A172 (cell line): ENCODE results near the gene CCS. TPM values are rescaled to one million over a fixed set of nuclear protein-coding genes. Genes with fewer than 3 reads are reported as not detected.
"Not testable (repeated sequence)": the region's sequence is repeated elsewhere in the genome, so short reads cannot be mapped to it uniquely, and the experiment has no call there.

Experiments
- DNase-seq: peaks from one replicate; pipeline ENCODE4 v3.0.0-alpha.2; 2015; ENCODE audit warnings: low spot score
- total RNA-seq: library from RNA; depleted of rRNA; stranded (reverse); fragments of >200 nt; shearing (Covaris generic); gene quantifications from 2 replicates; pipeline ENCODE4 v1.2.3, GENCODE V29; 2014

CCS gene
- total RNA-seq, 1 experiment from 2014 or later: 12.4 TPM

DNA sequence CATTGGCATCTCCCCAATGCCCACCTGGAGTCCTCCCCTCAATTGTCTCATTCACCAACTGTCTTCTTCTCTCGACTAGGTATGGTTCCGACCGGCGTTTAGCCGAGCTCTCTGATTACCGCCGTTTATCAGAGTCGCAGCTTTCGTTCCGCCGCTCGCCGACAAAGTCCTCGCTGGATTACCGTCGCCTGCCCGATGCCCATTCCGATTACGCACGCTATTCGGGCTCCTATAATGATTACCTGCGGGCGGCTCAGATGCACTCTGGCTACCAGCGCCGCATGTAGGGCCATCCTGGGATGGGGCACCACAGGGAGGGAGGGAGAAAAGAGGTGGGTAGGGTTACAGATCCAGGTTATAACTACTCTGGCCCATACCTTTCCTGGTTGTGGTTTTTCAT lies 33.4 kb downstream of the CCS start:
- no peak for DNase-seq

DNA sequence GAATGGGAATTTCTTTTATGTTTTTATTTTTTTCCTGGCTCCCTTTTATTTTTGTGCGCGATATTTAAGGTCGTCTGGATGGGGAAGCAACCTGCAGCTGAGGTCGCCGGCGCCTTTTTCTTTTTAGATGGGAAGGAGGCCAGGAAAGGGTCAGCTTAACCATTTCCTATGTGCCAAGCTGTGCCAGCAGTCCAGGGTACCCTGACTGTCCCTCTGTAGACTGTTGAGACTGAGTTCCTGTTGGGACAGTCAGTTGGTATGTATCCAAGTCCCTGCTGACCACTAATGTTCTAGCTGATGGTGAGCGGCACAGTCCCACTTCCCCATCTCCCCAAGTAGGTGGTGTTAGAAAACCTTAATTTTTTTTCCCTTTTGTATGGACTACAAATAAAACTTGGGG lies 33.9 kb downstream of the CCS start:
- no peak for DNase-seq

DNA sequence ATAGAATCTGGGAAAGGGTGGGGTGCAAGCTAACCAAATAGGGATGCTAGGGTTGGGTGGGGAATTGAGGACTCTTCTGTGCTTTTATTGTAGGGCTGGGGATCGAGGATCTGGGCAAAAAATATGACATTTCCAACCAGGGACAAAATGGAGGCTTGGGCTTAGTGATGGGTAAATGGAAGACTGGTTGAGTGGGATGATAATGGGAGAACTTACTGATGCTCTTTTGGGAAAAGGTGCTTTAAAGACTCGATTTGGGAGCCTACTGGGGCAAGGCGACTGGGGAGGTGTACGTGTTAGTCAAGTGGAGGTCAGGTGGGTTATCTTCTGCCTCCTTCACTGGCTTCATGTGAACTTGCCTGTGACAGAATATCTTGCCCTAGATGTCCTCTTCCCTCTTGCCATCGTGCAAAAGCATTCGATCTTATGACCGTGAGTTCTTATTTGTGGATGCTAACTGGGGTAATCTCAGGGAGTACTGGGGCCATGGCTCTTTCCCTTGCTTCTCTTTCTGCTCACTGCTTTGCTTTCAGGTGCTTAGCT lies 35.1 kb downstream of the CCS start:
- no peak for DNase-seq

DNA sequence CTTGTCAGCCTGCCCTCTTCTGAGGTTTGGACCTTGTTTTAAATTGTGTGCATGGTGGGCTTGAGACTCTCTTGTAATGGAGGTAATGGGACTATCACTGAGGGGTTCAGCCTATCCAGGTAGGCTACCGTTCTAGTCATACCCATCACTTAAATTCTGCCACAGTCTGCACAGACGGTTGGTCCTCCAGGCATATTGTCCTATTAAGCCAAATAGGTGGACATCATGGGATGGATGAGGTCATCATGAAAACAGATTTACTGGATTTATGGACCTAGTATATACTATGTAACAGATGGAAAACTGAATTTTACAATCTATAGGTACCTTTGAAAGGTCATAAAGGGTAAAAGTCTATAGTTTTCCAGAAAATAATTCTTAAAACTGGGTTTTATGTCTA lies 36.4 kb downstream of the CCS start:
- no peak for DNase-seq

DNA sequence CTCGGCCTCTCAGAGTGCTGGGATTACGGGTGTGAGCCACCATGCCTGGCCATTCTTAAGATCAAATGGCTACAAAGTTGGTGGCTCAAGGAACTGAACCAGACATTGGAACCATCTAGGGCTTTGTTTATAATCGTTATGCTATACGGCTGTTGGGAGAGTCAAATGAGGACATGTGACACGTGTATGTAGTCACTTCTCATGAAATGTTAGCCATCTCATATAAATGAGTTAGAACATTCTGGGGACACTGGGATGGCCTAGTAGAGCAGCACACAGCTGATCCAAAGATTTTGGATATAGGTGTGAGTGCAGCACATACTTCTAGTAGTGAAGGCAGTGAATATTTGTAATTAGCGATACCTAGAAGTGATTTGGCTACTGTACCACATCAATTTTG lies 38.9 kb downstream of the CCS start:
- DNase-seq: no peak

DNA sequence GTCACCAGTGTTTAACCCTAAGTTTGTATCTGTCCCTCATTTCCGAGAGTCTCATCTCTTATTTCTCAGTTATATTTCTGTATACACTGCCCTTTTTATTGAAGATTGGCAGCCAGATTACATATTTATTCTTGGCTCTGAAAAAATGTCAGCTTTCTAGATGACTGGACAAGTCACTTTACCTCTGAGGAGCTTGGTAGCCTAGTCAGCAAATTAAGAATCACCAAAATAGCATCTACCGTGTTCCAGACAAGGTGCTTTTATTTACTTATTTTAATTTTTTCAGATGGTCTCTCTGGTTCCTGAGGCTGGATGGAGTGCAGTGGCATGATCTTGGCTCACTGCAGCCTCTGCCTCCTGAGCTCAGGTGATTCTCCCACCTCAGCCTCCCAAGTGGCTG lies 40.0 kb downstream of the CCS start:
- DNase-seq: no peak

DNA sequence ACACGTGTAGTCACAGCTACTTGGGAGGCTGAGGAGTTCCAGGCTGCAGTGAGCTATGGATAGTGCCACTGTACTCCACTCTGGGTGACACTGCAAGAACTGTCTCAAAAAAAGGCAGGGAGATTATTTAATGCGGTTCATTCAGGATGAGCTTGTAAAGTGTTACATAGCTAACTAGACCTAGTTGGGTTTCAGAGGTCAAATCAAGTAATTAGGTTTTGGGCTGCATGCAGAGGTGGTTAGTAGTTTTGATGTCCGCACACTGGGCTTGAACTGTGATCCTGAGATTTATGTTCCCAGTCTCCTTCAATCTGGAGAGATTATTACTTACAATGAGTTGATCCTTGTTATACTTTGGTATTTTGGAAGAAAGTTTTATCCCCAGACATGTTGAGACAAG lies 43.4 kb downstream of the CCS start:
- DNase-seq: no peak

DNA sequence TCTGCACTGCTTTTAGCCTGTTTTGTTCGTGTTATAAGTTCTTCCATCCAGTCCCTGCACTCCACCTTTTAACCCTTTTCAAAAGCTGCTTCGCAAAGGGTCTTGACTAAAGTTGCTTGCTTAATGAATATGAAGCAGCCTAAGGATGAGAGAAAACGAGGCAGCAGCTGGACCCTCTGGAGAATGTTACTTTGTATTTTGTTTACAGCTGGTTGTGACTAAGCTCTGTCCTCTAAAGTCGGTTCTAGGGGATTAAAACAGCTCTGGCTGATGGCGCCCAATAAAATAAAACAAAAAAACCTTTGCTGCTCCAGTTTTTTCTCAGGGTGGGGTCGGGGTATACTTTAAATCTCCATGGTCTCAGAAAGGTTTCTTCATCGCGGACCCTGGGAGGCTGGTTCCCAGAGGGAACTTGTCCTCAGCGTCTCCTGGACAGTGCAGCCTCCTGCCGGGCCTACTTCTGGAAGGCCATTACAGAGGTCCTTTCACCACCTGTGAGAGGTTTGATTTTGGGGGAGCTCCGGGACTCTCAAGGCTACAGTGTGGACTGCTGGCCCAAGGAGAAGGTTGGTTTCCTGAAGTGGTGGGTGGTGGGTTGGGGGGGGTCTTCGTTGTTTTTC lies 44.7 kb downstream of the CCS start:
- DNase-seq: no peak

DNA sequence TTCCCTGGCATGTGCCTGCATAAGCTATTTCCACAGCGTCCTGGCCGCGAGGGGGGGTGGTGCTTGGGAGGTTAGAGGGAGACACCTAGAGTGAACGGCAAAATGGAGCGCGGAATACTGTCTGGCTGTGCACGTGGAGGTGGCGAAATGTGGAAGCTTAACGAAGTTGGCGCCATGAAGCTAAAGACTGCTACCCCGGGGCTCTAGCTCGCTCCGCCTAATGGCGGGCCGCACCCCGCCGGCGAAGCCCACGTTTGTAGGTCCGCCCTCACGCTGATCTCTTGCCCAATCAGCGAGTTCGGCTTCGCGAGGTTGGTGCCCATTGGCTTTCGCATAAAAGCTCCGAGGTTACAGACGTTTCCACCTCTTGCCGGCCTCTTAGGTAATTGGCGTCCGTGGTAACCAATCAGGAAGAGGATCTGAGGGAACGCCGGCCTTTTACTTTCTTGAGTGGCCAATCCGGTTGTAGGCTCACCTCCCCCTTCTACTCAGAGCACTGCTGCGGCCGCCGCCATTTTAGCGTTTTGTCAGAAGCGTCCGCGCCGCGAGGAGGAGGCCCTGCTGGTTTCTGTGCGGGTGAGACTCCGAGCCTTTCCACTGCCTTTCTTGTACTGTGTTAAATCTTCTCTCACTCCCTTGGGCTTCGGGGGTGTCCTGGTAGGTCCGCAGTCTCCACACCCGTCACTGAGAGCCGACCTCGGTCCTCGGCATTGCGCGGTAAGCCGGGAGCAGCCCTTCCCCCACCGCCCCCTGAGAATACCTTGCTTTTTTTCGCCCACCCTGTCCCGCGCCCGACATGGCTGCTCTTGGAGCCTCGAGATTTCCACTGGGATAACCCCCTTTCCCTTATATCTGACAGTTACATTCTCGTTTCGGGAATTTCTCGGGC lies 45.4 kb downstream of the CCS start, which contains the start of gene RBM4:
RBM4 (plus strand) TSS at position 527 of the 889 bp plus-strand sequence. CDS start 1,009 bp downstream, outside the sequence.
- DNase-seq: peak; percentile 99

DNA sequence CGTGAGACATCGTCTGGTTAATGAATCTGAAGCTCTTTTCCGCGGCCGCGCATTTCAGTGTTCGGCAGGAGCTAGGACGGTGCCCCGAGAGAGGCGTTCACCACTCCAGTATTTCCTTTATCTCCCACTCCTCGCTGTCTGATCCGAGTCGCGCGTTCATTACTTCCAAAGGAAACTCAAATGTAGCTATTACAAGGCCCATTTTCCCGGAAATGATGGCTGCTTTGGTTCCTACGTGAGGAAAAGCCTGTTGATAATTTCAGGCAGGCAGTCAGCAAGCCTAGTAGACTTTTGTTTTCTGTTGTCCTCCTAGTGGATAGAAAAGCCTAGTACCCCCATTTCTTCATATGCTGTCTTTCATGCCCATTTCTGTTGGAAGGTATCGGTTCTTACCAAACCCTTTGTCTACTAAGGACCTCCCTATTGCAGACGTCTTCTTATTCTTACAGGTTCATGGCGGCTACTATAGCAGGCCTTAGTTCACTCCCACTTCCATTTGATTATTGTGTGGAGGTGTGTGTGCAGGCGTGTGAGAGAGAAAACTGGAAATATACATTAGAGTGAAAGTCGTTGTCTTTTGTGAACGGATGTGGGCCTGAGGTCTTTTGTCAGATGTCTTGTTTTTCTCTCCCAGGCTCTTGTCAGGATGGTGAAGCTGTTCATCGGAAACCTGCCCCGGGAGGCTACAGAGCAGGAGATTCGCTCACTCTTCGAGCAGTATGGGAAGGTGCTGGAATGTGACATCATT lies 46.3 kb downstream of the CCS start:
- DNase-seq: peak; percentile 25

DNA sequence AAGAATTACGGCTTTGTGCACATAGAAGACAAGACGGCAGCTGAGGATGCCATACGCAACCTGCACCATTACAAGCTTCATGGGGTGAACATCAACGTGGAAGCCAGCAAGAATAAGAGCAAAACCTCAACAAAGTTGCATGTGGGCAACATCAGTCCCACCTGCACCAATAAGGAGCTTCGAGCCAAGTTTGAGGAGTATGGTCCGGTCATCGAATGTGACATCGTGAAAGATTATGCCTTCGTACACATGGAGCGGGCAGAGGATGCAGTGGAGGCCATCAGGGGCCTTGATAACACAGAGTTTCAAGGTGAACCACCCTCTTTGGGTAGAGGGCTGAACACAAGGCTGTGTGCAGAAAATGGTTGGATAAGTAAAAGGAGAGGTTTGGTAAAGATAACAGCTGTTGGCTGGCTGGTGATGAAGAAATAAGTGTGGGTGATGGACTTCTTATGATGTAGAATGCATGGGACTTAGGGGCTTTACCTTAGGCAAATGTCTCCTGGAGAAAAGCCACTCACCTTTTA lies 46.9 kb downstream of the CCS start:
- not testable (repeated sequence) for DNase-seq

DNA sequence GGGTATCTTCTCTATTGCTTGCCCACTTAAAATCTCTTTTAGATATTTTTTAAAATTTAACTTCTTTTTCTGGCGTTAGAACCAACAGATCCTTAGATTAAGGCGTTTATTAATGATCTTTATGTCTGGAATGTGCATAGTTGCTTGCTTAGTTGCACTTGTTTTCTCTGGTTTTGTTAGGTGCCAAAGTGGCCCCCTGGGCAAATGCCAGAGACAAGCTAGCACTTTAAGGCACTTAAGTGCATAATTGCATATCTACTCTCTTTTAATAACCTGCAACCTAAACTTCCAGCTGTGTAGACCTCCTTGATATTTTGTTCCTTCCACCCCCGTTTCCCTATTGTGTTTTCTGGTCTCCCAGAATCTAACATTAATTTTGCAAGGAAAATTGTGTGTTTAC lies 48.8 kb downstream of the CCS start:
- DNase-seq: no peak

DNA sequence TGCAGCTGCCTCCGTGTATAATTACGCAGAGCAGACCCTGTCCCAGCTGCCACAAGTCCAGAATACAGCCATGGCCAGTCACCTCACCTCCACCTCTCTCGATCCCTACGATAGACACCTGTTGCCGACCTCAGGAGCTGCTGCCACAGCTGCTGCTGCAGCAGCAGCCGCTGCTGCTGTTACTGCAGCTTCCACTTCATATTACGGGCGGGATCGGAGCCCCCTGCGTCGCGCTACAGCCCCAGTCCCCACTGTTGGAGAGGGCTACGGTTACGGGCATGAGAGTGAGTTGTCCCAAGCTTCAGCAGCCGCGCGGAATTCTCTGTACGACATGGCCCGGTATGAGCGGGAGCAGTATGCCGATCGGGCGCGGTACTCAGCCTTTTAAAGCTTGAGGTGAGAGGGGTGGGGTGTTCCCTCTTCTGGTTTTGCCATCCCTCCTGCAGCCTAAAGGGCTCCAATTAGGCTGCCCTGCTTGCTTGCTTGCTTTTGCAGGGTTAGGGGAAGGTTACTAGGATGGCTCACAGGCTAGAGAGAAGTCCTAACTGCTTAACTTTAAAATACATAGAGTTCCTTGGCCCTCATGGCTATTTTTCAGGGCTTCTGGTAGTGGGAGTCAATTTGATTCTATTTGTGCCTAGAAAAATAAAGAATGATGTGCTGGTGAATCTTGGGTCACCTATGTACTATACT lies 50.9 kb downstream of the CCS start:
- no peak for DNase-seq

DNA sequence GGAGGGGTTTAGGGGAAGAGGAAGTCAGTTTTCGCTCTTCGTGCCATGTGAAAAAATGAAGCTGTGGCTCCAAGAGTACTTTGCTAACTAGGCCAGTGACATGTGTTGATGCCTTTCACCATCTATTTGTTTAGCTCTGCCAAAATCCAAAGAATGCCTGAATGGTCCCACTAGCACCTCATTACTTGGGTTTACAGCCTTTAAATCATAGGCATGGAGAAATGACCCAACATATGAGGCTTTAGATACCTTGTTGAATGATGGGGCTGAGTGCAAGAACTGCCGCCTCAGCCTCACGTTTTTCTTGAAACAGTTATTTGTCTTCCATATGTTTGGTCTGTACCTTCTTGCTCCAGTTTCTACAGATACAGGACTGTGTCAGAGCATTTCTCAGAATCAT lies 53.8 kb downstream of the CCS start:
- DNase-seq: no peak

DNA sequence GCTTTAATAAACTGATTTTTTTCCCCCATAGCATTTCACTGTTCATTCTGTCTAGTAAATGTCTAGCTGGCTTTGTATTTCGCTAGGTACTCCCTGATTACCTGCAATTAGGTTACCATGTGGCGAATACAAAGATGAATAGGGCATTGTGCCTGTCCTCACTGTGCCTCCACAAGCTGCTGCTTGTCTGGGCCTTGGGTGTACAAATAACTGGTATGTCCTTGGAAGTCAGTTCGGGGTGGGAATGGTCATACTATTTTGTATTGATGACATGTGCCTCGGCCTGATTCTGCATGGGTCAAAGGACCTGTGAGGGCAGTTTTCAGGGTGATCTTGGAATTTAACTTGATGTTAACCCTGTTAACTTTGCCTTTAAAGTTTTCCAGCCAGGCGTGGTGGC lies 56.9 kb downstream of the CCS start:
- no peak for DNase-seq

DNA sequence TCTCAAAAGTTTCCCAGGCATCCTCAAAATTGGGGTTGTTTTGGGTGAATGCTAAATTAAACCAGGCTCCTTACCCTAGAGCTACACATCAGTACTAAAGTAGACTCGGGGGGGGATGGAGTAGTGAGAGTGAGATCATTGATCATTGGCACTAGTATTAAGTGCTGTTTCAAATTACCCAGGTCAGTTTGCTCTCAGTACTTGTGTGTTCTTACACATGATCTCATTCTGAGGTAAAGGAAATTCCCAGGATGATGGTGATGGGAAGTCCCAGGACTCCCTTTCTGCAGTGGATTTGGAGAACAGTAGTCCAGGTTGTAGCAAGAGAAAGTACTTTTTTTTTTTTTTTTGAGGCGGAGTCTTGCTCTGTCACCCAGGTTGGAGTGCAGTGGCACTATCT lies 58.0 kb downstream of the CCS start:
- no peak for DNase-seq

DNA sequence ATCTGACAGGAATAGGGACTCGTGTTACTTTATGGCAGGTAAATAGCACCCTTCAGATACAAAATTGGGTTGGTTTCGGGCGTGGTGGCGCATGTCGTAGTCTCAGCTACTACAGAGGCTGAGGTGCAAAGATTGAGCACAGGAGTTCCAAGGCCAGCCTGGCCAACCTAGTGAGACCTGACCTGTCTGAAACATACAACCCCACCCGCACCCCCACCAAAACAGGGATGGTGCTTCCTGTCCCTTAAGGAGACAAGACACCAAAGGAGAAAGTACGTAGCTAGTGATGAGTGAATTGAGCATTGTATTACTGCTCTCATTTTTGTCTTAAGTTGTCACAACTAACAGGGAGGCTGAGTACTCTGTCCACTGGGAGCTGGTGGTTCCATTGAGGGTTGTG lies 59.7 kb downstream of the CCS start:
- no peak for DNase-seq

DNA sequence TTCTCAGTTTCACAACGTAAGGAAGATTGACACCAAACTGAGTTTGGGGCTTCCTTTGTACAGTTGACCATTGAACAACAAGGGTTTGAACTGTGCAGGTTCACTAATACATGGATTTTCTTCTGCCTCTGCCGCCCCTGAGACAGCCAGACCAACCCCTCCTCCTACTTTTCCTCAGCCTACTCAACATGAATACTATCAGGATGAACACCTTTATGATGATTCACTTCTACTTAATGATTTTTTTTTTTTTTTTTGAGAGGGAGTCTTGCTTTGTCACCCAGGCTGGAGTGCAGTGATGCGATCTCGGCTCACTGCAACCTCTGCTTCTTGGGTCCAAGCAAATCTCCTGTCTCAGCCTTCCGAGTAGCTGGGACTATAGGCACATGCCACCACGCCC lies 60.1 kb downstream of the CCS start:
- DNase-seq: no peak
